ENCODE results near the gene BACE1. TPM values are rescaled to one million over a fixed set of nuclear protein-coding genes. Genes with fewer than 3 reads are reported as not detected.

Gene BACE1
- polyA plus RNA-seq, 1 donor from 2014 or later, result 21.0 TPM

GRCh38 chr11:117313828-117314768, 2.0 kb downstream of the BACE1 start:
- no peaks in the 10 kb centered on the region for H3F3A ChIP-seq (ENCODE audit: insufficient read depth, low read length, poor library complexity, severe bottlenecking)
- no peaks in the 10 kb centered on the region for H3K79me2 ChIP-seq (replicated peaks; ENCODE audit: insufficient read depth, low read length)
- H3K36me3 ChIP-seq (ENCODE audit: insufficient read depth, low read length), result no peaks in the 10 kb centered on the region
- TF ChIP-seq SMC3 (conservative IDR thresholded peaks at IDR 0.05; ENCODE audit: poor library complexity) (no peak), CTCF (IDR thresholded peaks at IDR 0.05; ENCODE audit: poor library complexity, severe bottlenecking) (no peak), POLR2AphosphoS5 (IDR thresholded peaks at IDR 0.05) (no peak), REST (IDR thresholded peaks at IDR 0.05; ENCODE audit: borderline replicate concordance) (no peak), MXI1 (conservative IDR thresholded peaks at IDR 0.05; ENCODE audit: poor library complexity, severe bottlenecking) (no peak), EP300 (conservative IDR thresholded peaks at IDR 0.05; ENCODE audit: poor library complexity, severe bottlenecking) (no peak), EZH2 (IDR thresholded peaks at IDR 0.05; ENCODE audit: borderline replicate concordance, insufficient read depth, low read length, poor library complexity, severe bottlenecking) (no peak), RAD21 (conservative IDR thresholded peaks at IDR 0.05) (no peak), TAF1 (IDR thresholded peaks at IDR 0.05; ENCODE audit: low read depth) (no peak)
- H3K9ac ChIP-seq (ENCODE audit: low read length), result no peak overlapping the region
- no peaks in the 10 kb centered on the region for H3K9me2 ChIP-seq (ENCODE audit: insufficient read depth, low read length)
- peak overlapping the region; percentile 92 for H3K4me3 ChIP-seq (ENCODE audit: low read length)
- no peaks in the 10 kb centered on the region for H3K27me3 ChIP-seq (ENCODE audit: insufficient read depth, low read depth, low read length)
- no peaks in the 10 kb centered on the region for H4K20me1 ChIP-seq (ENCODE audit: insufficient read depth)
- no peak overlapping the region for H3K4me2 ChIP-seq (ENCODE audit: low read length)
- no peaks in the 10 kb centered on the region for H3K9me3 ChIP-seq (ENCODE audit: low read length)
- no peak overlapping the region for H3K27ac ChIP-seq (ENCODE audit: low read length)
- no peak overlapping the region for H2AFZ ChIP-seq (ENCODE audit: low read depth, low read length)

- Histone ChIP-seq H3K27ac (ENCODE audit: low read length) (no peak overlapping the region), H3K27me3 (ENCODE audit: insufficient read depth, low read depth, low read length) (no peaks in the 10 kb centered on the region), H2AFZ (ENCODE audit: low read depth, low read length) (no peak overlapping the region), H3K9me2 (ENCODE audit: insufficient read depth, low read length) (no peaks in the 10 kb centered on the region), H3F3A (ENCODE audit: insufficient read depth, low read length, poor library complexity, severe bottlenecking) (no peaks in the 10 kb centered on the region), H3K4me2 (ENCODE audit: low read length) (no peak overlapping the region), H3K9me3 (ENCODE audit: low read length) (no peaks in the 10 kb centered on the region), H3K36me3 (ENCODE audit: insufficient read depth, low read length) (no peaks in the 10 kb centered on the region), H3K79me2 (replicated peaks; ENCODE audit: insufficient read depth, low read length) (no peaks in the 10 kb centered on the region), H3K4me3 (ENCODE audit: low read length) (no peak overlapping the region), H4K20me1 (ENCODE audit: insufficient read depth) (no peaks in the 10 kb centered on the region), H3K9ac (ENCODE audit: low read length) (no peak overlapping the region)
- no peak for TF ChIP-seq MXI1 (conservative IDR thresholded peaks at IDR 0.05; ENCODE audit: poor library complexity, severe bottlenecking)
- TF ChIP-seq CTCF (IDR thresholded peaks at IDR 0.05; ENCODE audit: poor library complexity, severe bottlenecking), result no peak
- TF ChIP-seq REST (IDR thresholded peaks at IDR 0.05; ENCODE audit: borderline replicate concordance), result no peak
- TF ChIP-seq EZH2 (IDR thresholded peaks at IDR 0.05; ENCODE audit: borderline replicate concordance, insufficient read depth, low read length, poor library complexity, severe bottlenecking), result no peak
- TF ChIP-seq TAF1 (IDR thresholded peaks at IDR 0.05; ENCODE audit: low read depth), result no peak
- TF ChIP-seq RAD21 (conservative IDR thresholded peaks at IDR 0.05), result no peak
- TF ChIP-seq POLR2AphosphoS5 (IDR thresholded peaks at IDR 0.05), result no peak
- no peak for TF ChIP-seq SMC3 (conservative IDR thresholded peaks at IDR 0.05; ENCODE audit: poor library complexity)
Observed at GRCh38 chr11:117313091-117313490, 3.0 kb downstream of the BACE1 start.

Measured in neural cell (in vitro differentiated cells).